Measurements from ENCODE around the gene UPF2. TPM values are rescaled to one million over a fixed set of nuclear protein-coding genes. Genes with fewer than 3 reads are reported as not detected.

Gene UPF2
- total RNA-seq, 1 donor from 2014 or later, result 21.6 TPM

DNA sequence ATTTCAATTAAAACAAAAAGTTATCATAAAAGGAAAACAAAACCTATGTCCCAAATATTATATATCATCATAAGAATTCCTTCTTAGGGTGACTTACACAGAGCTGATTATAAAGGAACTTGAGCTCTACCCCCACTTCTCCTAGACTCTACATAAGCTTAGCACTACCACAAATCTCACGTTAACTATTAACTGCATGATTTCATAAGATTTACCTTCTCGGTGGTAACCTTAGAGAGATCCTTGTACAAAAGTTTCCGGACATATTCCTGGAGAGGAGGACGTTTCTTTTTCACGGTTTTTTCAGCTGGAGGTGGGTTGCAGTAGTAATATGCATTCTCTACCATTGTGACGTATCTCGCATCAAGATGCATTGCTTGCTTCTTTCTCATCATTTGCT lies 83.7 kb downstream of the UPF2 start:
- no peak for DNase-seq (ENCODE audit: extremely low spot score in 2 of 2)
- intact Hi-C loops (cut with DNase I), result no loop called here
- TF ChIP-seq POLR2AphosphoS5 (IDR thresholded peaks at IDR 0.05; ENCODE audit: insufficient read depth in 1 of 2, low read depth in 1 of 2), result no peak
- no peak for TF ChIP-seq POLR2A (IDR thresholded peaks at IDR 0.05)
- TF ChIP-seq, protein P1, sequence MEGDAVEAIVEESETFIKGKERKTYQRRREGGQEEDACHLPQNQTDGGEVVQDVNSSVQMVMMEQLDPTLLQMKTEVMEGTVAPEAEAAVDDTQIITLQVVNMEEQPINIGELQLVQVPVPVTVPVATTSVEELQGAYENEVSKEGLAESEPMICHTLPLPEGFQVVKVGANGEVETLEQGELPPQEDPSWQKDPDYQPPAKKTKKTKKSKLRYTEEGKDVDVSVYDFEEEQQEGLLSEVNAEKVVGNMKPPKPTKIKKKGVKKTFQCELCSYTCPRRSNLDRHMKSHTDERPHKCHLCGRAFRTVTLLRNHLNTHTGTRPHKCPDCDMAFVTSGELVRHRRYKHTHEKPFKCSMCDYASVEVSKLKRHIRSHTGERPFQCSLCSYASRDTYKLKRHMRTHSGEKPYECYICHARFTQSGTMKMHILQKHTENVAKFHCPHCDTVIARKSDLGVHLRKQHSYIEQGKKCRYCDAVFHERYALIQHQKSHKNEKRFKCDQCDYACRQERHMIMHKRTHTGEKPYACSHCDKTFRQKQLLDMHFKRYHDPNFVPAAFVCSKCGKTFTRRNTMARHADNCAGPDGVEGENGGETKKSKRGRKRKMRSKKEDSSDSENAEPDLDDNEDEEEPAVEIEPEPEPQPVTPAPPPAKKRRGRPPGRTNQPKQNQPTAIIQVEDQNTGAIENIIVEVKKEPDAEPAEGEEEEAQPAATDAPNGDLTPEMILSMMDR (IDR thresholded peaks at IDR 0.05), result no peak
- no peaks in the 10 kb centered on the region for H3K9me3 ChIP-seq
- no peaks in the 10 kb centered on the region for H3K4me1 ChIP-seq
- H3K27ac ChIP-seq, result no peak overlapping the region
- H3K4me3 ChIP-seq, result no peak overlapping the region
- no peaks in the 10 kb centered on the region for H3K27me3 ChIP-seq
- peaks cover 0 to 51% of the 10 kb centered on the region in 2 donors for H3K36me3 ChIP-seq

DNA sequence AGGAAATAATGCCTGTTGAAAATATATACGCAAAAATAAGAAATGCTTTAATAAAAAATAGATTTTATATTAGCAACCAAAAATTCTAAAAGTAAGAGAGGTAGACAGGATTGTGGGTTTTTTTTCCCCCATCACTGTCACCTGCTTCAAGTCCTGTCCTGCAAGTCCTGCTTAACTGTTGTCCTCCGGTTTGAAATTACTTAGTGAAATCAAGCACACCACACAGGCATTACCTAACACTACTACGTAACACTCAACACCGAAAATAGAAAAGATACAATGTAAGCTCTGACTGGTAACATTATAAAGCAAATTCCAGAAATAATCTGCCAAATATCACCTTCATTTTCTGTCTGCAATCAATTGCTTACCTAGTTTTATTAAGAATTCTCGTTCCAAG lies 90.9 kb downstream of the UPF2 start:
- H3K27me3 ChIP-seq, result no peaks in the 10 kb centered on the region
- intact Hi-C loops (cut with DNase I), result no loop called here
- TF ChIP-seq POLR2A (IDR thresholded peaks at IDR 0.05) (no peak), POLR2AphosphoS5 (IDR thresholded peaks at IDR 0.05; ENCODE audit: insufficient read depth in 1 of 2, low read depth in 1 of 2) (no peak)
- TF ChIP-seq, protein P1 (IDR thresholded peaks at IDR 0.05), result no peak
- no peak for DNase-seq (ENCODE audit: extremely low spot score in 2 of 2)
- no peak overlapping the region for H3K27ac ChIP-seq
- no peaks in the 10 kb centered on the region for H3K4me1 ChIP-seq
- no peak overlapping the region for H3K4me3 ChIP-seq
- no peaks in the 10 kb centered on the region for H3K9me3 ChIP-seq
- peaks cover 0 to 36% of the 10 kb centered on the region in 2 donors for H3K36me3 ChIP-seq

DNA sequence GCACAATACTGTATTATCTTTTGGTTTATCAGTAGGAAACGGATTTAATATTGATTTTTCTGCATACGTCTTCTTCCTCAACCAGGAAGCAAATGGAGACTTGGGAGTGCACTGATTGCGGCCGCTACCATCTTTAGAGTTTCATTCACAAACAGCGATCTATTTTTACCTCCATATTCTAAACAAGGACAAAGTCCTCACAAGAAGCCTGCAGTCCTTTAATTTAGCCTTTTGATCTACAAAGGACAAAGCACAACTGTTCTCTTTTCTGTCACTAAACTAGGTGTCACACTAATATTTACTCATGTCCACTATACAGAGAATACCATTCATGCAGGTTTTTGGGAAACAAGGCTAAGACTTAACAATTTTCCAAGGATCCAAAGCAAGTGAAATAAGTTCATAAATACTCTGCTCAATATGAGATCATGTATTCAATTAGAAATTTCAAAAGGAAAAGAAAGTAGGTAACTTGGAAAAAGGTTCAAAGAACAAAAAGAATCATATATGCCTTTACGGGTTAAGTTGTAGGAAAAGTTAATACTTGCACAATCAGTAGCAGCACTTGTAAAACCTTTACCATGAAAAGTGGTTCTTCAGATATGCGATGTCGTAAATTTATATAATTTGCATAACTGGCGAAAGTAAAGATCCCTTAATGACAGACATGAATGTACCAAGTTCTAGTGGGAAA lies 92.1 kb downstream of the UPF2 start:
- Histone ChIP-seq H3K9me3 (no peaks in the 10 kb centered on the region), H3K27me3 (no peaks in the 10 kb centered on the region), H3K27ac (no peak overlapping the region), H3K4me3 (no peak overlapping the region), H3K36me3 (peaks cover 0 to 25% of the 10 kb centered on the region in 2 donors), H3K4me1 (no peaks in the 10 kb centered on the region)
- intact Hi-C loops (cut with DNase I), result no loop called here
- TF ChIP-seq, protein P1 (IDR thresholded peaks at IDR 0.05), result no peak
- no peak for TF ChIP-seq POLR2A (IDR thresholded peaks at IDR 0.05)
- TF ChIP-seq POLR2AphosphoS5 (IDR thresholded peaks at IDR 0.05; ENCODE audit: insufficient read depth in 1 of 2, low read depth in 1 of 2), result no peak
- DNase-seq (ENCODE audit: extremely low spot score in 2 of 2), result no peak

DNA sequence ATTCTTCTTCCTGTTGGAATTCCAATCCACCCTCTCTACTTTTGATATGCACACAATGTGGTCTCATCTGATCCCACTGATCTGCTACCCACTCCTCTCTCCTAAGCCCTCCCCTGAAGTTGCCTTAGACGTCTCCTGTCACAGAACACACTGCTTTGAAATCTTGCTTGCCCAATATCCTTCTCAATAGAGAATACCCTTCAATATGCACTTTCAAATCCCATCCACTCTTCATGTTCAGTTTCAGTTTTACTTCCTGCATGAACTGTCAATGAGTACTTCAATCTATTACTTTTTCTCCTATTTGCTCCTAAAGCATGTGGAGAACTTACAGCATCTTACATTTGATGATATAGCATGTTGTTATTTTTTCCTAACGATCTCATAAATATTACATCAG lies 93.5 kb downstream of the UPF2 start:
- TF ChIP-seq POLR2A (IDR thresholded peaks at IDR 0.05) (no peak), POLR2AphosphoS5 (IDR thresholded peaks at IDR 0.05; ENCODE audit: insufficient read depth in 1 of 2, low read depth in 1 of 2) (no peak)
- TF ChIP-seq, protein P1 (IDR thresholded peaks at IDR 0.05), result no peak
- H3K27ac ChIP-seq, result no peak overlapping the region
- H3K4me3 ChIP-seq, result no peak overlapping the region
- peaks cover 0 to 21% of the 10 kb centered on the region in 2 donors for H3K36me3 ChIP-seq
- no peaks in the 10 kb centered on the region for H3K27me3 ChIP-seq
- no peak for DNase-seq (ENCODE audit: extremely low spot score in 2 of 2)
- H3K4me1 ChIP-seq, result no peaks in the 10 kb centered on the region
- intact Hi-C loops (cut with DNase I), result no loop called here
- no peaks in the 10 kb centered on the region for H3K9me3 ChIP-seq

DNA sequence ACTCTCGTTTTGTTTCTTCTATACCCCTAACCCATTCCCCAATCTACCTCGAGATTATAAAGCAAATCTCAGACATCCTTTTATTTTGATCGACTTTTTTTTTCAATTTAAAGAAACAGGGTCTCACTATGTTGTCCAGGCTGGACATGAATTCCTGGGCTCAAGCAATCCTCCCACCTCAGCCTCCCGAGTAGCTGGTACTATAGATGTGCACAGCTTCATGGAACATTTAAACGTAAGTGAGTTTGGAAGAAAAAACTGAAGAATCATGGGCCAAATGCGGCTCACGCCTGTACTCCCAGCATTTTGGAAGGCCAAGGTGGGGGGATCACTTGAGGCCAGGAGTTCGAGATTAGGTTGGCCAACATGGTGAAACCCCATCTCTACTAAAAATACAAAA lies 96.0 kb downstream of the UPF2 start:
- H3K36me3 ChIP-seq, result peaks cover 0 to 38% of the 10 kb centered on the region in 2 donors
- no peak for DNase-seq (ENCODE audit: extremely low spot score in 2 of 2)
- H3K9me3 ChIP-seq, result no peaks in the 10 kb centered on the region
- intact Hi-C loops (cut with DNase I), result no loop called here
- H3K4me3 ChIP-seq, result no peak overlapping the region
- H3K27ac ChIP-seq, result no peak overlapping the region
- H3K27me3 ChIP-seq, result no peaks in the 10 kb centered on the region
- H3K4me1 ChIP-seq, result no peaks in the 10 kb centered on the region
- TF ChIP-seq, protein P1 (IDR thresholded peaks at IDR 0.05), result no peak
- TF ChIP-seq POLR2A (IDR thresholded peaks at IDR 0.05) (no peak), POLR2AphosphoS5 (IDR thresholded peaks at IDR 0.05; ENCODE audit: insufficient read depth in 1 of 2, low read depth in 1 of 2) (no peak)
